Measurements from ENCODE around the gene IPO5. TPM values are rescaled to one million over a fixed set of nuclear protein-coding genes. Genes with fewer than 3 reads are reported as not detected.

IPO5 gene
- total RNA-seq, result 10 to 100 TPM; 76.3 to 85.5 TPM

- DNase-seq (no peak), ATAC-seq (ENCODE audit: low read depth) (no peak)
- no peak within 1 kb of the TSS for H3K4me3 Mint-ChIP-seq
- H3K4me1 Mint-ChIP-seq, result no peaks in the 10 kb centered on the region
- H3K9me3 Mint-ChIP-seq, result peaks cover 2% of the 10 kb centered on the region
- no peak within 1 kb of the TSS for H3K27ac Mint-ChIP-seq
- no peaks in the 10 kb centered on the region for H3K36me3 Mint-ChIP-seq
- no peaks in the 10 kb centered on the region for H3K27me3 Mint-ChIP-seq
- POLR2A ChIA-PET, result no interaction called here
Measured at GRCh38 chr13:97953376-97953970, at the start of gene IPO5. Gene IPO5, plus strand, starts transcription at chr13:97953675. Its CDS starts 23,022 bp downstream, at chr13:97976697.

GRCh38 chr13:97904059-97904458 is 49.4 kb upstream of the IPO5 start:
- ATAC-seq (ENCODE audit: low read depth) (no peak), DNase-seq (no peak)
- Mint-ChIP-seq H3K9me3 (no peaks in the 10 kb centered on the region), H3K4me1 (no peaks in the 10 kb centered on the region), H3K36me3 (no peaks in the 10 kb centered on the region), H3K27me3 (peaks cover 7% of the 10 kb centered on the region), H3K4me3 (no peak overlapping the region), H3K27ac (no peak overlapping the region)
- POLR2A ChIA-PET, result no interaction called here

DNA sequence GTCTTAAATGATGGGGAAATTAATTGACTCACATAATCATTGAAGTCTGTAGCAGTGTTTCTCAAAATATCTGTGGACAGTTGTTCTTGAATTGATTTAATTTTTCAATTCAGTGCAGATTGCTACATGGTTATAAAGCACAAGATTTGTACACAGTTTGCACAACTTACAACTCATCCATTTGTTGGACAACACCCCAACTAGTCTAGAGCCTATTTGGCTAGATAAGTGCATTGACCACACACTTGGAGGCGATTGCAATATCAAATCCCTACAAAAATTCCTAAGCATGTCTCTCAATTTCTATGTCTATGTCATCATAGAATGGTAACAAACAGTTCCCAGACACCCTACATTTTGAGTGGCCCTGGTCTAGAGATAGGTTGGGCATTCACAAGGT is 48.0 kb upstream of the IPO5 start:
- Mint-ChIP-seq H3K4me3 (no peak overlapping the region), H3K27me3 (peaks cover 4% of the 10 kb centered on the region), H3K9me3 (no peaks in the 10 kb centered on the region), H3K27ac (no peak overlapping the region), H3K4me1 (no peaks in the 10 kb centered on the region), H3K36me3 (no peaks in the 10 kb centered on the region)
- DNase-seq (no peak), ATAC-seq (ENCODE audit: low read depth) (no peak)
- POLR2A ChIA-PET, result no interaction called here

DNA sequence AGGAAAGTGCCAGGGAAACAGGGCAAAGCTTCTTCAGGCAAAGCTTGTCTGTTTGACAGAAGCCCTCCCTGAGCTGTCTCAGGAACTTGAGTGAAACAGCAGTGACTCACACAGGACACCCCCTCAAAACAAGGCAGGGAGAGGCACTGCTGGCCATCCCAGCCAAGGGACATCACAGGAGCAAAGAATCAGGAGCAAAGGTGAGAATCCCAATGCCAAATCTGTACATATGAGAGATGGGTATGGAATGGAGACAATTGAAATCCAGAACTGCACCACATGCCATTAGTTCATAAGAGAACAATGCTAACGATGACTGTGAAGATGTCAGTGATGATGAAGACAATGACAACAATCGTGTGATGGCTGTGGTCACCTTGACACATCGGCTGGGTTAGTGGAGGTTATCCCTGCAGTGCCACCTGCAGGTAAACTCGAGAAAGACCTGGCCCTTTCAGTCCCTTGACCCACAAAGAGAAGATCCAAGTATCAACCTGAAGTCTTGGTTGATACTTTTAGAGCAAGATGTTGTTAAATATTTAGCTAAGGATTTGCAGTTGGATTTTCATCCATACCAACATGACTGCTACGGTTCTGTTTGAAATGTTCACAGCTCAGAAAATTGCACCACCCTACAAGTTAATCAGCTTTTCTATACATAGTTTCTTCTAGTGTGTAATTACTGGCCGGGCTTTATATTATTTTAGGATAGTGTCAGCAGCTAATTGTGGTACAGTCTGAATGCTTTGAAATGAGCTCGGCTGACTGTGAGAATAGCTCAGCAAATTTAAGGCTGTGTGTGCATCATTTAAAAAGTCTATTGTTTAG is 42.0 kb upstream of the IPO5 start:
- H3K4me3 Mint-ChIP-seq, result no peak overlapping the region
- H3K27me3 Mint-ChIP-seq, result peaks cover 3% of the 10 kb centered on the region
- peaks cover 7% of the 10 kb centered on the region for H3K9me3 Mint-ChIP-seq
- no peaks in the 10 kb centered on the region for H3K4me1 Mint-ChIP-seq
- no peaks in the 10 kb centered on the region for H3K36me3 Mint-ChIP-seq
- ATAC-seq (ENCODE audit: low read depth) (no peak), DNase-seq (no peak)
- POLR2A ChIA-PET, result no interaction called here
- H3K27ac Mint-ChIP-seq, result no peak overlapping the region

GRCh38 chr13:97912139-97912535 is 41.3 kb upstream of the IPO5 start:
- ATAC-seq (ENCODE audit: low read depth) (no peak), DNase-seq (no peak)
- Mint-ChIP-seq H3K9me3 (peaks cover 7% of the 10 kb centered on the region), H3K27me3 (peaks cover 3% of the 10 kb centered on the region), H3K4me3 (no peak overlapping the region), H3K36me3 (no peaks in the 10 kb centered on the region), H3K27ac (no peak overlapping the region), H3K4me1 (no peaks in the 10 kb centered on the region)
- POLR2A ChIA-PET, result no interaction called here

GRCh38 chr13:97913206-97913605 is 40.3 kb upstream of the IPO5 start:
- Mint-ChIP-seq H3K4me1 (no peaks in the 10 kb centered on the region), H3K36me3 (no peaks in the 10 kb centered on the region), H3K27me3 (peaks cover 3% of the 10 kb centered on the region), H3K9me3 (peaks cover 7% of the 10 kb centered on the region), H3K4me3 (no peak overlapping the region), H3K27ac (no peak overlapping the region)
- POLR2A ChIA-PET, result no interaction called here
- no peak for ATAC-seq (ENCODE audit: low read depth)
- DNase-seq, result no peak

- no peak for ATAC-seq (ENCODE audit: low read depth)
- H3K4me3 Mint-ChIP-seq, result no peak overlapping the region
- POLR2A ChIA-PET, result no interaction called here
- peaks cover 3% of the 10 kb centered on the region for H3K27me3 Mint-ChIP-seq
- H3K36me3 Mint-ChIP-seq, result no peaks in the 10 kb centered on the region
- no peaks in the 10 kb centered on the region for H3K4me1 Mint-ChIP-seq
- H3K27ac Mint-ChIP-seq, result no peak overlapping the region
- peaks cover 7% of the 10 kb centered on the region for H3K9me3 Mint-ChIP-seq
- DNase-seq, result no peak
Measured at GRCh38 chr13:97914540-97914939, 38.9 kb upstream of the IPO5 start.

DNA sequence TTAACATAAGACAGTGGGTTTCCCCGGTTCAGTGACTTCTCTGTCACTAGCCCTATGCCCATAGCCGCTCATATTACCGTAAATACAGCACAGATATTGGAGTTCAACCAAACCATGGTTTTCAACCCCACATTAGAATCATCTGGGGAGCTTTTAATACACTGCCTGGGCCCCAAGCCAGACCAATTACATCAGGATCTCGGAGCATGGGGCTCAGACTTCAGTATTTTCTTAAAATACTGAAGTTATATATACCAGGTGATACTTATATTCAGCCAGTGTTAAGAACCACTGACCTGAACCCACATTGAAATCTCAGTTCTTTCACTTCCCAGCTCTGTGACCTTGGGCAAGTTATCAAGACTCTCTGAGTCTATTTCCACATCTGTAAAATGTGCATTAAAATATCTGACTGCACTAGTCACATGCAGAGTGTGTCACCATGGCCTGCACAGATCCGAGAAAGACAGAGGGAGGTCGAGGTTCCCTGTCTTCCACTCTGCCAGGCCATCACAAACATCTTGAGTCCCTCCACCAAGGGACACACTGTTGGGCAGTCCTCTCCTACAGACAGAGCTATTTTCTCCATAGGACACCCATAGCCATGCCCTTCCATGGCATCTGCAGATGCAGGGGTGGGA is 32.2 kb upstream of the IPO5 start:
- POLR2A ChIA-PET, result no interaction called here
- Mint-ChIP-seq H3K27ac (no peak overlapping the region), H3K36me3 (no peaks in the 10 kb centered on the region), H3K9me3 (peaks cover under 1% of the 10 kb centered on the region), H3K27me3 (peaks cover 6% of the 10 kb centered on the region), H3K4me1 (no peaks in the 10 kb centered on the region), H3K4me3 (no peak overlapping the region)
- no peak for DNase-seq
- ATAC-seq (ENCODE audit: low read depth), result no peak

GRCh38 chr13:97928301-97928700 is 25.2 kb upstream of the IPO5 start:
- Mint-ChIP-seq H3K27me3 (peaks cover 12% of the 10 kb centered on the region), H3K4me1 (no peaks in the 10 kb centered on the region), H3K4me3 (no peak overlapping the region), H3K27ac (no peak overlapping the region), H3K9me3 (no peaks in the 10 kb centered on the region), H3K36me3 (no peaks in the 10 kb centered on the region)
- ATAC-seq (ENCODE audit: low read depth) (no peak), DNase-seq (no peak)
- POLR2A ChIA-PET, result no interaction called here

- H3K4me1 Mint-ChIP-seq, result no peaks in the 10 kb centered on the region
- H3K9me3 Mint-ChIP-seq, result no peaks in the 10 kb centered on the region
- H3K27me3 Mint-ChIP-seq, result peaks cover 10% of the 10 kb centered on the region
- H3K27ac Mint-ChIP-seq, result no peak overlapping the region
- POLR2A ChIA-PET, result no interaction called here
- DNase-seq (no peak), ATAC-seq (ENCODE audit: low read depth) (no peak)
- no peaks in the 10 kb centered on the region for H3K36me3 Mint-ChIP-seq
- H3K4me3 Mint-ChIP-seq, result no peak overlapping the region
Measured at GRCh38 chr13:97932036-97932435, 21.4 kb upstream of the IPO5 start.

DNA sequence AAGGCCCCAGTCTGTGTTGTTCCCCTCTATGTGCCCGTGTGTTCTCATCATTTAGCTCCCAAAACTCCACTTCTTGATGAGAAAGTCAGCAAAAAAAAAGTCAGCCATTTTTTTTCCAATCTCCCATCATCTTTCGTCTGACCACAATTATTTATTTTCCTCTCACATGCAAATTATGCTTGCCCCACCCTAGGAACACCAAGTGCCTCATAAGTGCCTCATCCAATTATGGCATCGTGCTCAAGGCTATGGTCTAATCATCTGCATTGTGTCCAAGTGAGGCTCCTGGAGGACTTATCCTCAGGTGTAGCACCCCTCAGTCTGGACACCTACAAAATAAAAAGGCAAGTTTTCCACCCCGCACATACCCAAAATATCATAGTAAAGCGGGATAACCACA is 20.8 kb upstream of the IPO5 start:
- Mint-ChIP-seq H3K36me3 (no peaks in the 10 kb centered on the region), H3K4me1 (no peaks in the 10 kb centered on the region), H3K4me3 (no peak overlapping the region), H3K27me3 (peaks cover 12% of the 10 kb centered on the region), H3K9me3 (no peaks in the 10 kb centered on the region), H3K27ac (no peak overlapping the region)
- POLR2A ChIA-PET, result no interaction called here
- DNase-seq (no peak), ATAC-seq (ENCODE audit: low read depth) (no peak)

GRCh38 chr13:97933776-97934175 is 19.7 kb upstream of the IPO5 start:
- POLR2A ChIA-PET, result no interaction called here
- ATAC-seq (ENCODE audit: low read depth), result no peak
- H3K27me3 Mint-ChIP-seq, result peaks cover 16% of the 10 kb centered on the region
- H3K36me3 Mint-ChIP-seq, result no peaks in the 10 kb centered on the region
- no peak for DNase-seq
- H3K4me1 Mint-ChIP-seq, result no peaks in the 10 kb centered on the region
- H3K4me3 Mint-ChIP-seq, result no peak overlapping the region
- H3K27ac Mint-ChIP-seq, result no peak overlapping the region
- no peaks in the 10 kb centered on the region for H3K9me3 Mint-ChIP-seq

- no peak overlapping the region for H3K4me3 Mint-ChIP-seq
- no peaks in the 10 kb centered on the region for H3K9me3 Mint-ChIP-seq
- DNase-seq (no peak), ATAC-seq (ENCODE audit: low read depth) (no peak)
- H3K36me3 Mint-ChIP-seq, result no peaks in the 10 kb centered on the region
- no peaks in the 10 kb centered on the region for H3K4me1 Mint-ChIP-seq
- H3K27me3 Mint-ChIP-seq, result peaks cover 16% of the 10 kb centered on the region
- no peak overlapping the region for H3K27ac Mint-ChIP-seq
- POLR2A ChIA-PET, result no interaction called here
Measured at GRCh38 chr13:97934590-97934989, 18.9 kb upstream of the IPO5 start.

GRCh38 chr13:97935071-97935470 is 18.4 kb upstream of the IPO5 start:
- H3K4me3 Mint-ChIP-seq, result no peak overlapping the region
- POLR2A ChIA-PET, result no interaction called here
- H3K36me3 Mint-ChIP-seq, result no peaks in the 10 kb centered on the region
- peaks cover 12% of the 10 kb centered on the region for H3K27me3 Mint-ChIP-seq
- DNase-seq (no peak), ATAC-seq (ENCODE audit: low read depth) (no peak)
- H3K27ac Mint-ChIP-seq, result no peak overlapping the region
- no peaks in the 10 kb centered on the region for H3K9me3 Mint-ChIP-seq
- H3K4me1 Mint-ChIP-seq, result no peaks in the 10 kb centered on the region
